HEK293 (cell line): Measurements from ENCODE around the gene MUS81.

Experiments
- CTCF ChIA-PET: fragments of 350-600 bp; formaldehyde crosslinking; extraction: SDS; loops from one replicate; lab custom pipeline; 2021; ENCODE audit warnings: antibody characterized with exemption; lab: Yijun Ruan, JAX
- POLR2A ChIA-PET: fragments of 300-600 bp; formaldehyde crosslinking; extraction: SDS; loops from one replicate; lab custom pipeline; 2020; ENCODE audit warnings: antibody characterized with exemption, inconsistent platforms; lab: Yijun Ruan, JAX
- H3K27ac ChIP-seq: fragments of 200-500 bp; sonication (Bioruptor generic); 2 replicates; pipeline ENCODE4 v1.5.1; 2014; ENCODE audit warnings: low read depth, low read length, control low read depth, inconsistent platforms; ENCODE audit errors: extremely low read depth
- H3K36me3 ChIP-seq, 2 experiments: fragments of 200-500 bp in 1 of 2; sonication (Bioruptor generic) in 1 of 2; 1 replicate in 1 of 2; 2 replicates in 1 of 2; pipeline ENCODE4 v1.5.1; 2014 to 2017; ENCODE audit warnings: inconsistent platforms in 2 of 2, low read length in 2 of 2; ENCODE audit not compliant: control insufficient read depth in 2 of 2, insufficient read depth in 1 of 2
- H3K4me1 ChIP-seq: fragments of 200-500 bp; sonication (Bioruptor generic); 2 replicates; pipeline ENCODE4 v1.5.1; 2014; ENCODE audit warnings: mild to moderate bottlenecking, low read length, inconsistent platforms; ENCODE audit not compliant: control insufficient read depth, insufficient read depth
- H3K4me3 ChIP-seq: 2 replicates; pipeline ENCODE4 v1.5.1; 2011; ENCODE audit warnings: low read depth, mild to moderate bottlenecking, control low read depth, low read length, moderate library complexity
- H3K9me3 ChIP-seq: fragments of 200-500 bp; sonication (Bioruptor generic); 2 replicates; pipeline ENCODE4 v1.5.1; 2014; ENCODE audit warnings: low read depth, low read length, inconsistent platforms; ENCODE audit not compliant: control insufficient read depth, insufficient read depth
- BCL11B ChIP-seq: fragments of 450-650 bp; formaldehyde crosslinking; IDR thresholded peaks from 2 replicates; pipeline ENCODE4 v1.5.1; 2016; ENCODE audit warnings: low read depth, missing biosample characterization, missing genetic modification characterization
- EGR2 ChIP-seq: fragments of 450-650 bp; formaldehyde crosslinking; IDR thresholded peaks from 2 replicates; pipeline ENCODE4 v1.5.1; 2016; ENCODE audit warnings: low read depth, missing biosample characterization, missing genetic modification characterization
- GLIS1 ChIP-seq: fragments of 450-650 bp; formaldehyde crosslinking; IDR thresholded peaks from 2 replicates; pipeline ENCODE4 v1.5.1; 2016; ENCODE audit warnings: missing biosample characterization, missing genetic modification characterization
- IKZF3 ChIP-seq: fragments of 450-650 bp; IDR thresholded peaks from 2 replicates; pipeline ENCODE4 v1.5.0; 2018; ENCODE audit warnings: missing biosample characterization, mild to moderate bottlenecking, missing genetic modification characterization, moderate library complexity
- KLF9 ChIP-seq: fragments of 450-650 bp; formaldehyde crosslinking; IDR thresholded peaks from 2 replicates; pipeline ENCODE4 v1.5.1; 2016; ENCODE audit warnings: missing biosample characterization, missing genetic modification characterization, low read depth
- OSR2 ChIP-seq: fragments of 450-650 bp; formaldehyde crosslinking; IDR thresholded peaks from 2 replicates; pipeline ENCODE4 v1.5.1; 2016; ENCODE audit warnings: missing biosample characterization, missing genetic modification characterization
- SP2 ChIP-seq: fragments of 450-650 bp; formaldehyde crosslinking; IDR thresholded peaks from 2 replicates; pipeline ENCODE4 v1.5.1; 2016; ENCODE audit warnings: missing biosample characterization, missing genetic modification characterization
- TRIM28 ChIP-seq: IDR thresholded peaks from 2 replicates; pipeline ENCODE4 v1.6.1; 2011; ENCODE audit warnings: low read length, control low read depth, borderline replicate concordance
- WT1 ChIP-seq: fragments of 450-650 bp; formaldehyde crosslinking; IDR thresholded peaks from 2 replicates; pipeline ENCODE4 v1.5.1; 2016; ENCODE audit warnings: missing biosample characterization, missing genetic modification characterization
- ZBTB7A ChIP-seq: fragments of 450-650 bp; formaldehyde crosslinking; IDR thresholded peaks from 2 replicates; pipeline ENCODE4 v1.5.1; 2016; ENCODE audit warnings: low read depth, missing biosample characterization, missing genetic modification characterization
- ZFP41 ChIP-seq: fragments of 450-650 bp; formaldehyde crosslinking; IDR thresholded peaks from 2 replicates; pipeline ENCODE4 v1.5.1; 2016; ENCODE audit warnings: missing biosample characterization, missing genetic modification characterization, borderline replicate concordance
- ZNF2 ChIP-seq: fragments of 450-650 bp; formaldehyde crosslinking; IDR thresholded peaks from 2 replicates; pipeline ENCODE4 v1.5.1; 2016; ENCODE audit warnings: missing biosample characterization, missing genetic modification characterization
- ZNF248 ChIP-seq: fragments of 450-650 bp; formaldehyde crosslinking; IDR thresholded peaks from 2 replicates; pipeline ENCODE4 v1.5.1; 2017; ENCODE audit warnings: missing biosample characterization, missing genetic modification characterization
- ZNF302 ChIP-seq: fragments of 450-650 bp; formaldehyde crosslinking; IDR thresholded peaks from 2 replicates; pipeline ENCODE4 v1.5.1; 2016; ENCODE audit warnings: missing biosample characterization, missing genetic modification characterization, low read depth
- ZNF341 ChIP-seq: fragments of 450-650 bp; formaldehyde crosslinking; IDR thresholded peaks from 2 replicates; pipeline ENCODE4; 2016; ENCODE audit warnings: low read depth, missing biosample characterization, missing genetic modification characterization
- ZNF404 ChIP-seq: fragments of 450-650 bp; formaldehyde crosslinking; IDR thresholded peaks from 2 replicates; pipeline ENCODE4 v1.5.1; 2017; ENCODE audit warnings: missing biosample characterization, missing genetic modification characterization
- ZNF654 ChIP-seq: fragments of 450-650 bp; formaldehyde crosslinking; IDR thresholded peaks from 2 replicates; pipeline ENCODE4 v1.5.1; 2016; ENCODE audit warnings: low read depth, missing biosample characterization, missing genetic modification characterization
- ZNF843 ChIP-seq: fragments of 450-650 bp; formaldehyde crosslinking; IDR thresholded peaks from 2 replicates; pipeline ENCODE4 v1.5.1; 2016; ENCODE audit warnings: missing biosample characterization, missing genetic modification characterization
- ZXDB ChIP-seq: fragments of 450-650 bp; formaldehyde crosslinking; IDR thresholded peaks from 2 replicates; pipeline ENCODE4 v1.5.1; 2016; ENCODE audit warnings: missing biosample characterization, missing genetic modification characterization
- TF ChIP-seq, protein P1 (sequence below): fragments of 450-650 bp; formaldehyde crosslinking; IDR thresholded peaks from 2 replicates; pipeline ENCODE4 v1.5.1; 2017; ENCODE audit warnings: missing biosample characterization, missing genetic modification characterization
- TF ChIP-seq, protein P2 (sequence below): fragments of 450-650 bp; formaldehyde crosslinking; IDR thresholded peaks from 2 replicates; pipeline ENCODE4 v1.5.1; 2016; ENCODE audit warnings: missing biosample characterization, missing genetic modification characterization
- TF ChIP-seq, protein P3 (sequence below): fragments of 450-650 bp; formaldehyde crosslinking; IDR thresholded peaks from 2 replicates; pipeline ENCODE4 v1.5.1; 2016; ENCODE audit warnings: missing biosample characterization, missing genetic modification characterization
- TF ChIP-seq, protein P4 (sequence below): fragments of 450-650 bp; formaldehyde crosslinking; IDR thresholded peaks from 2 replicates; pipeline ENCODE4 v1.5.1; 2017; ENCODE audit warnings: missing biosample characterization, missing genetic modification characterization
- TF ChIP-seq, protein P5 (sequence below): fragments of 450-650 bp; formaldehyde crosslinking; IDR thresholded peaks from 2 replicates; pipeline ENCODE4 v1.5.1; 2016; ENCODE audit warnings: missing biosample characterization, missing genetic modification characterization

Gene MUS81

DNA sequence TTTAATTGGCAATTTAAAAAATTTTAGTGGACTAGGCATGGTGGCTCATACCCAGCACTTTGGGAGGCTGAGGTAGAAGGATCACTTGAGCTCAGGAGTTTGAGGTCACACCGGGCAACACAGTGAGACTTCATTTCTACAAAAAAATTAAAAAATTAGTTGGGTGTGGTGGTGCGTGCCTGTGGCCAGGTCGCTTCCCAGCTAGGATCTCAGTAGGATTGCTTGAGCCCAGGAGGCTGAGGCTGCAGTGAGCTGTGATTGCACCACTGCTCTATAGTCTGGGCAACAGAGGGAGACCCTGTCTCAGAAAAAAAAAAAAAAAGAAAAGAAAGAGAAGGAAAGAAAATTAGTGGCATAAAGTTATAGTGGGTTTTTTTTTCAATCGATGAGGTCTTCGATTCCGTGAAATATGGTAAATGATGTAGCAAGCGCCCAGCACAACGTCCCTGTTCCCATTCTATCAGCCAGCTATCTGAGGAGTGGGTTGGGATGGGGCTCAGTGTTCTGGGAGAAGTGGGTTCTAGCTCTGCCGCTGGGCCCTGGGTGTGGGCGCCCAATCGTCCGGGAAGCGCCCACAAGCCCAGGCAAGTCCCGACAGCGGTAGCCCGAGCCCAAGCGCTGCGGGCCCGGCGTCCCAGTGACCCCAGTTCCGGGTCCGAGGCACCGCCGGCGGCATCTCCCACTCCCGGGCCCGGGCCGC, 38.6 kb downstream of the MUS81 start (continued):
- TF ChIP-seq, protein P1, sequence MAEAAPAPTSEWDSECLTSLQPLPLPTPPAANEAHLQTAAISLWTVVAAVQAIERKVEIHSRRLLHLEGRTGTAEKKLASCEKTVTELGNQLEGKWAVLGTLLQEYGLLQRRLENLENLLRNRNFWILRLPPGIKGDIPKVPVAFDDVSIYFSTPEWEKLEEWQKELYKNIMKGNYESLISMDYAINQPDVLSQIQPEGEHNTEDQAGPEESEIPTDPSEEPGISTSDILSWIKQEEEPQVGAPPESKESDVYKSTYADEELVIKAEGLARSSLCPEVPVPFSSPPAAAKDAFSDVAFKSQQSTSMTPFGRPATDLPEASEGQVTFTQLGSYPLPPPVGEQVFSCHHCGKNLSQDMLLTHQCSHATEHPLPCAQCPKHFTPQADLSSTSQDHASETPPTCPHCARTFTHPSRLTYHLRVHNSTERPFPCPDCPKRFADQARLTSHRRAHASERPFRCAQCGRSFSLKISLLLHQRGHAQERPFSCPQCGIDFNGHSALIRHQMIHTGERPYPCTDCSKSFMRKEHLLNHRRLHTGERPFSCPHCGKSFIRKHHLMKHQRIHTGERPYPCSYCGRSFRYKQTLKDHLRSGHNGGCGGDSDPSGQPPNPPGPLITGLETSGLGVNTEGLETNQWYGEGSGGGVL (tag by site-specific recombination) = no peak; the same call in 1 of the 2 replicates
- TF ChIP-seq EGR2 (tag by site-specific recombination) (0 out of 2 replicates have a peak, but pooled peaks have one; percentile 17), TRIM28 (no peak), ZNF341 (tag by site-specific recombination) (0 out of 2 replicates have a peak, but pooled peaks have one; percentile 25), ZFP41 (tag by site-specific recombination) (no peak), OSR2 (no peak), ZNF248 (tag by site-specific recombination) (no peak), ZNF302 (no peak), IKZF3 (tag by site-specific recombination) (peak; percentile 82; the same call in 1 of the 2 replicates)
- TF ChIP-seq, protein P2, sequence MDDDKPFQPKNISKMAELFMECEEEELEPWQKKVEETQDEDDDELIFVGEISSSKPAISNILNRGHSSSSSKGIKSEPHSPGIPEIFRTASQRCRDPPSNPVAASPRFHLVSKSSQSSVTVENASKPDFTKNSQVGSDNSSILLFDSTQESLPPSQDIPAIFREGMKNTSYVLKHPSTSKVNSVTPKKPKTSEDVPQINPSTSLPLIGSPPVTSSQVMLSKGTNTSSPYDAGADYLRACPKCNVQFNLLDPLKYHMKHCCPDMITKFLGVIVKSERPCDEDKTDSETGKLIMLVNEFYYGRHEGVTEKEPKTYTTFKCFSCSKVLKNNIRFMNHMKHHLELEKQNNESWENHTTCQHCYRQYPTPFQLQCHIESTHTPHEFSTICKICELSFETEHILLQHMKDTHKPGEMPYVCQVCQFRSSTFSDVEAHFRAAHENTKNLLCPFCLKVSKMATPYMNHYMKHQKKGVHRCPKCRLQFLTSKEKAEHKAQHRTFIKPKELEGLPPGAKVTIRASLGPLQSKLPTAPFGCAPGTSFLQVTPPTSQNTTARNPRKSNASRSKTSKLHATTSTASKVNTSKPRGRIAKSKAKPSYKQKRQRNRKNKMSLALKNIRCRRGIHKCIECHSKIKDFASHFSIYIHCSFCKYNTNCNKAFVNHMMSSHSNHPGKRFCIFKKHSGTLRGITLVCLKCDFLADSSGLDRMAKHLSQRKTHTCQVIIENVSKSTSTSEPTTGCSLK (tag by site-specific recombination) = no peak
- TF ChIP-seq, protein P3, sequence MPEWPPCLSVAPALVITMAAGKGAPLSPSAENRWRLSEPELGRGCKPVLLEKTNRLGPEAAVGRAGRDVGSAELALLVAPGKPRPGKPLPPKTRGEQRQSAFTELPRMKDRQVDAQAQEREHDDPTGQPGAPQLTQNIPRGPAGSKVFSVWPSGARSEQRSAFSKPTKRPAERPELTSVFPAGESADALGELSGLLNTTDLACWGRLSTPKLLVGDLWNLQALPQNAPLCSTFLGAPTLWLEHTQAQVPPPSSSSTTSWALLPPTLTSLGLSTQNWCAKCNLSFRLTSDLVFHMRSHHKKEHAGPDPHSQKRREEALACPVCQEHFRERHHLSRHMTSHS = no peak
- TF ChIP-seq, protein P4, sequence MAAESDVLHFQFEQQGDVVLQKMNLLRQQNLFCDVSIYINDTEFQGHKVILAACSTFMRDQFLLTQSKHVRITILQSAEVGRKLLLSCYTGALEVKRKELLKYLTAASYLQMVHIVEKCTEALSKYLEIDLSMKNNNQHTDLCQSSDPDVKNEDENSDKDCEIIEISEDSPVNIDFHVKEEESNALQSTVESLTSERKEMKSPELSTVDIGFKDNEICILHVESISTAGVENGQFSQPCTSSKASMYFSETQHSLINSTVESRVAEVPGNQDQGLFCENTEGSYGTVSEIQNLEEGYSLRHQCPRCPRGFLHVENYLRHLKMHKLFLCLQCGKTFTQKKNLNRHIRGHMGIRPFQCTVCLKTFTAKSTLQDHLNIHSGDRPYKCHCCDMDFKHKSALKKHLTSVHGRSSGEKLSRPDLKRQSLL (tag by site-specific recombination) = no peak

DNA sequence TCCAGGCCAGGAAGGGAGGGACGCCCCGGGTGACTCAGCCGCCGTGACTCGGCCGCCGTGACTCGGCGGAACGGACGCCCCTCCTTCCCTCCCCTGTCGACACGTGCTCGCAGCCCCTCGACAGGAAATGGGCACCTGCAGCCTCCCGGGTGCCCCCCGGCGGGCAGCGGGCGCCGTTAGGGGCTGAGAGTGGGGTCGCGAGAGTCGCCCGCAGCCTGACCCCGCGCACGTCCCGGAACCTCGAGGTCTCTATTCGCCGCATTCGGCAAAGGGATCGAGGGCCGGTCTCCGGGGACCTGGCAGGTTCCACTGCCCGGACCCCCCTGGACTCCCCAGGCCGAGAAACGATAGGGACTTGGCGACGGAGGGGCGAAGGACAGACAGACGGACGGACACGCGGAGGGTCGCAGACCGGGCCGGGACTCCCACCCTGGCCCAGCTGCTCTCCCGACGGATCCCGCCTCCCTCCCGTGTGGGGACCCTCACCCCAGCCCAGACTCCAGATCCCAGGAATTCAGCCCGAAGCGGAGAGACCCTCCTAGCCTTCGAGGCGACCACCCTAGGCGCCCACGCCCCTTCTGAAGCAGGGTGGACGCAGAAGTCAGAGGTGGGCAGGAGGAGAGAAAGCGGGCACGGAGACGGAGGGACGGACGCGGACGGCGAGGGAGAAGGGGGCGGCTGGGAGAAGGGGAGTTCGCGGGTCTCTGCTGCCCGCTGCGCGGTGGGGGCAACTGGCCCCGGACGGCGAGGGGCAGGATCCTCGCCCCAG, 39.3 kb downstream of the MUS81 start:
- CTCF ChIA-PET = interaction anchor here (1.7 to 3.5 kb wide), 3 partner anchors 11 to 15 kb away, joined by 7 to 36 read pairs (median 18); partner anchors contain the start of genes CCDC85B and FIBP
- POLR2A ChIA-PET = interaction anchor here (0.7 to 4.9 kb wide), 3 partner anchors 10 to 788 kb away, joined by 3 to 74 read pairs (median 7); partner anchors contain the start of genes CCDC85B, FIBP and TM7SF2
- peaks cover 0 to 3% of the 10 kb centered on the region in 2 experiments; a peak in 1 of 3 replicates for H3K36me3 ChIP-seq
- peak overlapping the region; percentile 25; the same call in 1 of the 2 replicates for H3K27ac ChIP-seq
- H3K4me3 ChIP-seq = peak overlapping the region; percentile 62
- H3K4me1 ChIP-seq = no peaks in the 10 kb centered on the region
- H3K9me3 ChIP-seq = no peaks in the 10 kb centered on the region
- TF ChIP-seq ZBTB7A (tag by site-specific recombination) (peak; percentile 84; the same call in 1 of the 2 replicates), ZNF843 (tag by site-specific recombination) (peak; percentile 40; the same call in 1 of the 2 replicates), ZXDB (tag by site-specific recombination) (peak; percentile 29; the same call in 1 of the 2 replicates), GLIS1 (tag by site-specific recombination) (peak; percentile 52), ZNF654 (tag by site-specific recombination) (no peak), WT1 (peak; percentile 62), ZNF404 (no peak), ZNF2 (tag by site-specific recombination) (0 out of 2 replicates have a peak, but pooled peaks have one; percentile 25), BCL11B (peak; percentile 55; the same call in 1 of the 2 replicates), KLF9 (tag by site-specific recombination) (peak; percentile 44), SP2 (peak; percentile 57)
- TF ChIP-seq, protein P1 (tag by site-specific recombination) = peak; percentile 67; the same call in 1 of the 2 replicates
- TF ChIP-seq, protein P5, sequence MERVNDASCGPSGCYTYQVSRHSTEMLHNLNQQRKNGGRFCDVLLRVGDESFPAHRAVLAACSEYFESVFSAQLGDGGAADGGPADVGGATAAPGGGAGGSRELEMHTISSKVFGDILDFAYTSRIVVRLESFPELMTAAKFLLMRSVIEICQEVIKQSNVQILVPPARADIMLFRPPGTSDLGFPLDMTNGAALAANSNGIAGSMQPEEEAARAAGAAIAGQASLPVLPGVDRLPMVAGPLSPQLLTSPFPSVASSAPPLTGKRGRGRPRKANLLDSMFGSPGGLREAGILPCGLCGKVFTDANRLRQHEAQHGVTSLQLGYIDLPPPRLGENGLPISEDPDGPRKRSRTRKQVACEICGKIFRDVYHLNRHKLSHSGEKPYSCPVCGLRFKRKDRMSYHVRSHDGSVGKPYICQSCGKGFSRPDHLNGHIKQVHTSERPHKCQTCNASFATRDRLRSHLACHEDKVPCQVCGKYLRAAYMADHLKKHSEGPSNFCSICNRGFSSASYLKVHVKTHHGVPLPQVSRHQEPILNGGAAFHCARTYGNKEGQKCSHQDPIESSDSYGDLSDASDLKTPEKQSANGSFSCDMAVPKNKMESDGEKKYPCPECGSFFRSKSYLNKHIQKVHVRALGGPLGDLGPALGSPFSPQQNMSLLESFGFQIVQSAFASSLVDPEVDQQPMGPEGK (tag by site-specific recombination) = peak; percentile 44; the same call in 1 of the 2 replicates
